Stimulated activated CD8-positive, alpha-beta memory T cell treated with anti-CD3 and anti-CD28 coated beads, Interleukin-4, amount 100 ng/mL, for 24 hours (primary cell): ENCODE data around the gene USP14.
"Not testable (repeated sequence)": the region's sequence is repeated elsewhere in the genome, so short reads cannot be mapped to it uniquely, and the experiment has no call there.

Experiments used
- DNase-seq: peaks from one replicate; pipeline ENCODE4 v3.0.0-alpha.2; 2020; ENCODE audit warnings: low read depth

Gene USP14

DNA sequence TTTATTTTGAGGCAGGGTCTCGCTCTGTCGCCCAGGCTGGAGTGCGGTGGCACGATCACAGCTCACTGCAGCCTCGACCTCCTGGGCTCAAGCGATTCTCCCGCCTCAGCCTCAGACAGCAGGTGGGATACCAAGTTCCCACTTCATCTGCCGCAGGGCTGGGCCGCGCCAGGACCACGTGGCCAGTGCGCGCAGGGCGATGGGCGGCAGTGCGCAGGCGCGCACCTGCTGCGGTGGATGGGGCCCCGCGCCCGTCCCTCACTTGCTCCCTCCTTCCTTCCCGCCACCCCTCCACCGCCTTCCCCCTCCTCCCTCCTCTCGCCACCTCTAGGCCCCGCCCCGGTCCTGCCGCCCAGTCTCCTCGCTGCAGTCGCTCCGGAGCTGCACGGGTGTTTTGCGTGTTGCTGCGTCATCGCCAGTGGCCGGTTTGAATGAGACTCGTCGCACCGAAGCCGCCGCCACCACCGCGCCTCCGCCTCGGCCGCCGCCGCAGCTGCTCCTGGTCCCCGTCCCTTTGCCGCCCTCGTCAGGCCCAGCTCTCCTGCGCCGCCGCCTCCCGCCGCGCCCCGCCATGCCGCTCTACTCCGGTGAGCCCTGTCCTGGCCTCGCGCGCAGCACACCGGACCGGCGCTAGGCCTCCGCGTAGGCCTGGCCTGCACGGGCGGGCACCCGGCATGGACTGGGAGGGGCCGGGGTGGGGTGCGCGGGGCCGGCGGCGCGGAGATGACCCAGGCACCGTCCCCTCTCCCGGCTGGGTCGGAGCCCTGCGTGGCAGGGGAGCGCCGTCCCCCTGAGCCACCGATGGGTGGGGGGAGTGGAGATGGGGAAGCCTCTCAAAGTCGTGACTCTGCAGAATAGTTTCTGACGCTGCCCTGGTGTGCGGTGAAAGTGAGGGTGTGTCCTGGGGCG, at the start of gene USP14:
USP14 (plus strand) TSS at position 430 of the 909 bp plus-strand sequence; CDS start at position 572, 142 bp downstream.
- peak; percentile 97 for DNase-seq

DNA sequence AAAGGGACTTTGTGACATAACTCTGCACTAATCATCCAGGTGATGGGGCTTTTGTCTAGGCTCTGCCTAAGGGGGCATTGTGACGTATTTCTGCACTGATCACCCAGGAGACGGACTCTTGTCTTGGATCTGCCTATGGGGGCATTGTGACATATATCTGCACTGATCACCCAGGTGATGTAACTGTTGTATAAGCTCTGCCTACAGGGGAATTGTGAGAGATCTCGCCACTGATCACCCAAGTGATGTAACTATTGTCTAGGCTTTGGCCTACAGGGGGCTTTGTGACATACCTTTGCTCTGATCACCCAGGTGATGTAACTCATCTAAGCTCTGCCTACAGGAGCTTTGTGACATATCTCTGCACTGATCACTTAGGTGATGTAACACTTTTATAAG, 49.7 kb upstream of the USP14 start:
- DNase-seq: not testable (repeated sequence)

DNA sequence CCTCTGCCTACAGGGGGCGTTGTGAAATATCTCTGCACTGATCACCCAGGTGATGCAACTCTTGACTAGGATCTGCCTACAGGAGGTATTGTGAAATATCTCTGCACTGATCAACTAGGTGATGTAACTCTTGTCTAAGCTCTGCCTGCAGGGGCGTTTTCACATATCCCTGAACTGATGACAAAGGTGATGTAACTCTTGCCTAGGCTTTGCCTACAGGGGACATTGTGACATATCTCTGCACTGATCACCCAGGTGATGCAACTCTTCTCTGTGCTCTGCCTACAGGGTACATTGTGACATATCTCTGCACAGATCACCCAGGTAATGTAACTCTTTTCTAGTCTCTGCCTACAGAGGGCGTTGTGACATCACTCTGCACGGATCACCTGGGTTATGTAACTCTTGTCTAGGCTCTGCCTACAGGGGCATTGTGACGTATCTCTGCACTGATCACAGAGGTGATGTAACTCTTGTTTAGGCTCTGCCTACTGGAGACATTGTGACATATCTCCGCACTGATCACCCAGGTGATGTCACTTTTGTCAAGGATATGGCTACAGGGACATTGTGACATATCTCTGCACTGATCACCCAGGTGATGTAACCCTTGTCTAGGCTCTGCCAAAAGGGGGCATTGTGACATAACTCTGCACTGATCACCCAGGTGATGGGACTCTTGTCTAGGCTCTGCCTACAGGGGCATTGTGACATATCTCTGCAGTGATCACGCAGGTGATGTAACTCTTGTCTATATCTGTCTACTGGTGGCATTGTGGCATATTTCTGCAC, 49.0 kb upstream of the USP14 start:
- DNase-seq: not testable (repeated sequence)

DNA sequence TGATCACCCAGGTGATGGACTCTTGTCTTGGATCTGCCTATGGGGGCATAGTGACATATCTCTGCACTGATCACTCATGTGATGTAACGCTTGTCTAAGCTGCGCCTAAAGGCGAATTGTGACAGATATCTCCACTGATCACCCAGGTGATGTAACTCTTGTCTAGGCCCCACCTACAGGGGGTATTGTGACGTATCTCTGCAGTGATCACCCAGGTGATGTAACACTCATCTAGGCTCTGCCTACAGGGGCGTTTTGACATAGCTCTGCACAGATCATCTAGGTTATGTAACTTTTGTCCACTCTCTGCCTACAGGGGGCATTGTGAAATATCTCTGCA, 48.5 kb upstream of the USP14 start:
- DNase-seq: not testable (repeated sequence)

DNA sequence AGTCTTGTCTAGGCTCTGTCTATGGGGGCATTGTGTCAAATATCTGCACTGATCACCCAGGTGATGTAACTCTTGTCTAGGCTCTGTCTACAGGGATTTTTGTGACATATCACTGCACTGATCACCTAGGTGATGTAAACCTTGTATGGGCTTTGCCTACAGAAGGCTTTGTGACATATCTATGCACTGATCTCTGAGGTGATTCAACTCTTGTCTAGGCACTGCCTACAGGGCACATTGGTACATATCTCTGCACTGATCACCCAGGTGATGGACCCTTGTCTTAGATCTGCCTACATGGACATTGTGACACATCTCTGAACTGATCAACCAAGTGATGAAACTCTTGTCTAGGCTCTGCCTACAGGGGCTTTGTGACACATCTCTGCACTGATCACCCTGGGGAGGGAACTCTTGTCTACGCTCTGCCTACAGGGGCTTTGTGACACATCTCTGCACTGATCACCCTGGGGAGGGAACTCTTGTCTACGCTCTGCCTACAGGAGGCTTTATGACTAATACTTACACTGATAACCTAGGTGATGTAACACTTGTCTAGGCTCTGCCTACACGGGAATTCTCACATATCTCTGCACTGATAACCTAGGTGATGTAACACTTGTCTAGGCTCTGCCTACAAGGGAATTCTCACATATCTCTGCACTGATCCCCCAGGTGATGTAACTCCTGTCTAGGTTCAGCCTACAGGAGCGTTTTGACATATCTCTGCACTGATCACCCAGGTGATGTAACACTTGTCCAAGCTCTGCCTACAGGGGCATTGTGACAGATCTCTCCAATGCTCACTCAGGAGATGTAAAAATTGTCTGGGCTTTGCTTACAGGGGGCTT, 47.8 kb upstream of the USP14 start:
- peak; percentile 19 for DNase-seq

DNA sequence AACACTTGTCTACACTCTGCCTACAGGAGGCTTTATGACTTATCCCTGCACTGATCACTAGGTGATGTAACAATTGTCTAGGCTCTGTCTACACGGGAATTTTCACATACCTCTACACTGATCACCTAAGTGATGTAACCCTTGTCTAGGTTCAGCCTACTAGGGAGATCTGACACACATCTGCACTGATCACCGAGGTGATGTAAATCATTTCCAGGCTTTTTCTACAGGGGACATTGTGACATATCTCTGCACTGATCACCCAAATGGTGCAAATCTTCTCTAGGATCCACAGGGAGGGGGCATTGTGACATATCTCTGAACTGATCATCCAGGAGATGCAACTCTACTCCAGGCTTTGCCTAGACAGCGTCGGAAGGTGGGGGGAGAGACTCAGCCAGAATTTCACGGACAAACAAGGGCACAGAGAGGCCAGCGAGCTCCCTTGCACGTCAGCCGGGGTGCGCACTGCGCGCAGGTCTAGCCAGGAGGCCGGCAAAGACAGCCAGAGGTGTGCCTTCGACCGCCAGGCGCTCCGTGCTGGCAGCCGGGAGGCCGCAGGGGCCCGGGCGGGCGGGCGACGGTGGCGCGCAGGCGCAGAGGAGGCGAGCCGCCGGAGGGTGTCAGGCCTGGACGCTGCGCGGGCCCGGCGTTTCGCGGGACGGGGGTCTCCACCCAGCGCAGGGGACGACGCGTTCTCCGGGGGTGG, 46.9 kb upstream of the USP14 start:
- DNase-seq: peak; percentile 49

DNA sequence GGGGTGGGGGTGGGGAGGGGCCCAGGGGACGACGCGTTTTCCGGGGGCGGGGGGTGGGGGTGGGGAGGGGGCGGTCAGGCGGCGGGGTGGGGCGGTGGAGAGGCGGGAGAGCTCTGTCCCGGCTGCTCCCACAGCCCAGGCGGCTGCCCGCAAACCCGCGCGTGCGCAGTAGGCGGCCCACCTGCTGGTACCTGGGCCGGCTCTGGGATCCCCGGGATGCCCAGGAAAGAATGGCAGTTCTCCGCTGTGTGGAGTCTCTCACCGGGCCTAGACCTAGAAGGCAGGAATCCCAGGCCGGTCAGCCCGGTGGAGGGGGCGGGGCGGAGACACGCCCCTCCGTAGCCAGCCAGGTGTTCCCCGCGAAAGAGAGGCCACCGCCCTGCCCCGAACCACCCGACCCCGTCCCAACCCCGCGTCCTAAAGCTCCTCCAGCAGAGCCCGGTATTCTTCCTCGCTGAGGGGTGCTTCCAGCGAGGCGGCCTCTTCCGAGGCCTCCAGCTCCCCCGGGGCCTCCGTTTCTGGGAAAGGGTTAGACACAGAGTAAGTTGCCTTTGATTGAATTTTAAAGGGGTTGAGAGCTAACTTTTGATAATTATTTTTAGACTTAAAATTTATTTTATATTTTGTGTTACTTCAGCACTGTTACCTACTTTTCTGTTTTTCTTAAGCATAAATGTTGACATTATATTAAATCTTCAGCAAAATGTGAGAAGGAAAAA, 46.2 kb upstream of the USP14 start:
- DNase-seq: not testable (repeated sequence)

DNA sequence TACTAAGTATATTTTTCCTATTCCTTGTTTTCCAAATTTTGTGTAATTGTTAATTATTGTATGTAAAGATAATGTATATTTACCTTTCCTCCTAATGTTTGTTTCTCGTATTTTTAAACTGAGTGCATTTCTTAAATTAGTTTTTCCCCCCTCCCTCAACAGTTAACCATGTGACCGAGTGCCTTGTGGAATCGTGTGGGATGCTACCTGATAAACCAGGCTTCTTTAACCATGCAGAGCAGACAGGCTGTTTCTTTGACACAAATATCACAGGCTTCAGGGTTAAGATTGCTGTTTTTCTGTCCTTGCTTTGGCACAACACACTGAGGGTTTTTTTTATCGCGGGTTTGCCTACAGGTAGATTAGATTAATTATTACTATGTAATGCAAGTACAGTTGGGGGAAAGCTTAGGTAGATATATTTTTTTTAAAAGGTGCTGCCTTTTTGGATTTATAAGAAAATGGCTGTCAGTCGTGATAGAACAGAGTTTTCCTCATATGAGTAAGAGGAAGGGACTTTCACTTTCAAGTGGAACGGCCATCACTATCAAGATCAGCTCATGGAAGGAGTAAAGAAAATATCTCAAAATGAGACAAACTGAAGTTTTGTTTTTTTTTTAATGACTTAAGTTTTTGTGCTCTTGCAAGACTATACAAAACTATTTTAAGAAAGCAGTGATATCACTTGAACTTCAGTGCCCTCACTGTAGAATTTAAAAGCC, 37.7 kb upstream of the USP14 start:
- DNase-seq: not testable (repeated sequence)

DNA sequence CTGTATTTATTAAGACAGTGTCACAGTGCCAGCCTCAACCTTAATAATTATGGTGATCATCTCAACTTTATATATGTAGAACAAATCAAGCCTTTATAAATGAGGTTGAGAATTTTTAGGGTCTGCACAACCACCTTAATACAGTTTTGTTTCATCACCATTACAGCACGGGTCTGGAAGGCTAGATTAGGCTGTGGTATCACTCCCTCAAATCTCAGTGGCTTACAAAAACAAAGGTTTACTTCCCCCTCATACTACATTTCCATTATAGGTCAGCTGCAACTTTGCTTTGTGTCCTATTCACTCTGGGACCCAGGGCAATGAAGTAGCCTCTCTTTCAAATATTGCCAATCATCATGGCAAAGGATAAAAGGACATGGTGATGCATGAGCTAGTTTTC, 23.3 kb upstream of the USP14 start:
- DNase-seq: no peak

DNA sequence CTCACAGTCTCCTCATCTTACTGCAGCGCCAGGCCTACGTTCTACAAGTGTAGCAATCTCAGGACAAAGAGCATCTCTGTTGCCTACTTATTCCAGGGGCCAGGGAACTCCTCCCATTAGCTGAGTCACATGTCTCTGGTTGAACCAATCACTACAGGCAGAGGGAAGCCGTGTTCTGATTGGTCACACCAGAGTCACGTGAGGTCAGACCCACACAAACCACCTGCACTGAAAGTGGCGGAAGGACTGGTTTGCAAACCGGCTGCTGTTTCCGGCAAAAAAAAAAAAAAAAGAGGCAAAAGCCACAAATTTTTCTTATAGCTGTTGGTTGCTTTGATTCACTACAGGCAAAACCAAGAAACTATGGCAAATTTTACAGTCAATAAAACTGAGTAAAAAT, 21.9 kb upstream of the USP14 start:
- peak; percentile 12 for DNase-seq

DNA sequence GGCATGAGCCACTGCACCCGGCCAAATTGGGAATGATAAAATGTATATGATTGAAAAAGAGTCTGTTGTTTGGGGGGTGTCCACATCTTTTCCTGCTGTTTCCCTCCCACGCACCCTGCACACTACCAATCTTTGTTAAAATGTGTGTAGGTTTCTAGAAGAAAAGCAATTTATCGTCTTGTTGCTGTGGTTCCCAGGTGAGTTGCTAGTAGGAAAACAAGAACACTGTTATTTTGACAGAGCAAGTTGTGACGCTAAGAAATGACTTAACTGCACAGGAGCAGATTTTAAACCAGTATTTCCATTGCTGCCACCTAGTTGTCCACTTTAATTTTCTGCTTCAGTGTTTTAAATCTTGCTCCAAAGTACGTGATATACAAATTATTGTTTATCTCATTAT, 21.0 kb upstream of the USP14 start:
- DNase-seq: no peak

DNA sequence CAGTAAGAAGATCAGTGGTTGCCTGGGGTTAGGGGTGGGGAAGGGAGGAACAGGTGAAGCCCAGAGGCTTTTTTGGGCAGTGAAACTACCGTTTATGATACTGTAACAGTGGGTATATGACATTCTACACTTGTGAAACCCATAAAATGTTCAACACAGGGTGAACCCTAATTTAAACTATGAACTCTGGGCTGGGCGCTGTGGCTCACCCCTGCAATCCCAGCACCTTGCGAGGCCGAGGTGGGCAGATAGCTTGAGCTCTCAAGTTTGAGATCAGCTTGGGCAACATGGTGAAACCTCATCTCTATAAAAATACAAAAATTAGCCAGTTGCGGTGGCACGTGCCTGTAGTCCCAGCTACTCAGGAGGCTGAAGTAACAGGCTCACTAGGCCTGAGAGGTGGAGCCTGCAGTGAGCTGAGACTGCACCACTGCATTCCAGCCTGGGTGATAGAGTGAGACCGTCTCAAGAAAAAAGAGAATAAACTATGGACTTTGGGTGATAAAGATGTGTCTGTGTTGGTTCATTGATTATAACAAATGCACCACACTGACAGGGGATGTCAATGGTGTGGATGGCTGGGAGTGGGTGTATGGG, 17.6 kb upstream of the USP14 start:
- DNase-seq: no peak

DNA sequence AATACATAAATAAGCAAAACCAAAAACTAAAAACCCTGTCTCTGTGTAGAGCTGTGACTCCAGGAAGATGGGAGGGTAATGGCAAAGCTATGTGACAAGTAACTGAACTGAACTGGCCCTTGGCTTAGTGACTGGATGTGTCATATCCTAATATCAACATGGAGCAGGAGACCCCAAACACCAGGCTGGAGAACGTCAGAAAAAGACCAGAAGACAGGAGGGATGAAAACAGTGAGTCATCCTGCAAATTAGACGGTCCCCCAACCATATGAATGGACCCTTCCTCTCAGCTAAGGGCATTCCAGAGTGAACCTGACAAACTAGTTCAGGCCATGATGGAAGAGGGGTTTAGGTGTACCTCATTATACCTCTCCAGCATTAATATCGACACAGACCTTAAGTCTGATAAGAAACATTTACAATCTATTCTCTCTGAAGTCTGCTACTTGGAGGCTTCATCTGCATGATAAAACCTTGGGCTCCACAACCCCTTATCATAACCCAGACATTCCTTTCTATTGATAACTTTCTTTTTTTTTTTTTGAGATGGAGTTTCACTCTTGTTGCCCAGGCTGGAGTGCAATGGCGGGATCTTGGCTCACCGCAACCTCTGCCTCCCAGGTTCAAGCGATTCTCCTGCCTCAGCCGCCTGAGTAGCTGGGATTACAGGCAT, 15.6 kb upstream of the USP14 start:
- DNase-seq: not testable (repeated sequence)

DNA sequence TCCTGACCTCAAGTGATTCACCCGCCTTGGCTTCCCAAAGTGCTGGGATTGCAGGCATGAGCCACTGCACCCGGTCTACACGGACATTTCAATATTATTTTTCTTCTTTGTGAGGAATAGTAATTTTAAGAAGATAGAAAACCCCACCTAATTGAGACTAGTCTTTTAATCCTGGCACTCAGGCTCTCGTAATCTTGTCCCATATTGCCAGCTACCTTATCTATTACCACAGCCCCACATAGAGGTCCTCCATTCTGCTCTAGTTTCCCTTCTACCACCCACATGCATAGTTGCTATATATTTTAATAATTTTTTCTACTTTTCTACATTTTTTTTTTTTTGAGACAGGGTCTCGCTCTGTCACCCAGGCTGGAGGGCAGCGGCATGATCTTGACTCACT, 9.5 kb upstream of the USP14 start:
- DNase-seq: no peak

DNA sequence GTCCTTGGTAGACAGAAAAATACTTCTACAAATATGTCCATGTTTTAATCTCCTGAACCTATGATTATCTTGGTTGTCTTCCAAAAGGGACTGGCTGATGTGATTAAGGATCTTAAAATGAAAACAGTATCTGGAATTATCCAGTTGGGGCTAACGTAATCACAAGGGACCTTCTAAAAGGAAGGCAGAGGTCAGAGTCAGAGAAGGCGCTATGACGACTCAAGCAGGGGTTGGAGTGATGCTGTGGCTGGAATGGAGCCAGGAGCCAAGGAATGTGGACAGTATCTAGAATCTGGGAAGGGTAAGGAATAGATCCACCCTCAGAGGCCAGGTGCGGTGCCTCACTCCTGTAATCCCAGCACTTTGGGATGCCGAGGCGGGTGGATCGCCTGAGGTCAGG, 4.2 kb upstream of the USP14 start:
- no peak for DNase-seq

DNA sequence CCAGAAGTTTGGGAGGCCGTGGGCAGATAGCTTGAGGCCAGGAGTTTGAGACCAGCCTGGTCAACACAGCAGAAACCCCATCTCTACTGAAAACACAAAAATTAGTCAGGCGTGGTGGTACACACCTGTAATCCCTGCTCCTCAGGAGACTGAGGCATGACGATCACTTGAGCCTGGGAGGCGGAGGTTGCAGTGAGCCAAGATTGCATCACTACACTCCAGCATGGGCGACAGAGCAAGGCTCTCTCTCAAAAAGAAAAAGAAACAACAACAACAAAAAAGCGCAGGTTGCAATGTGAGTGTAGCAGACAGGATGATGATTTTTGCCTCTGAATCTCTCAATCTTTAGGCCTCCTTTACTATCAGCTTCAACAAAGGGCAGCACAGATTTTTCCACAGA, 2.7 kb upstream of the USP14 start:
- DNase-seq: no peak

DNA sequence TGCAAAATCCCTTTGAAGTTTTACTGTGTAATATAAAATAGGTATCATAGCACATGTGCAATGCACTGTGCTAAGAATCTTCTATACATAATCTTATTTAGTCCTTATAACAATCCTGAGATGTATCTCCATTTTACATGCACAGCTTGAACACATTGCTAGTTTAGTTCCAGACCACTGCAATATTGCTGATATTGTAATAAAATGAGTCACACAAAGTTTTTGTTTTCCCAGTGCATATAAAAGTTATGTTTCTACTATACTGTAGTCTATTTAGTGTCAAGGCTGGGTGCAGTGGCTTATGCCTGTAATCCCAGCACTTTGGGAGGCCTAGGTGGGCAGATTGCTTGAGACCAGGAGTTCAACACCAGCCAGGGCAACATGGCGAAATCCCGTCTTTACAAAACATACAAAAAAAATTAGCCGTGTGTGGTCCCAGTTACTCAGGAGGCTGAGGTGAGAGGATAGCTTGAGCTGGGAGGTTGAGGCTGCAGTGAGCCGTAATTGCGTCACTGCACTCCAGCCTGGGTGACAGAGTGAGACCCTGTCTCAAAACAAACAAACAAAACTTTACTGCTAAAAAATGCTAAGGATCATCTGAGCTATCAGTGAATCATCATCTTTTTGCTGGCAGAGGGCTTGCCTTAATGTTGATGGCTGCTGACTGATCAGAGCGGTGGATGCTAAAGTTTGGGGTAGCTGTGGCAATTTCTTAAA, 1.7 kb upstream of the USP14 start:
- no peak for DNase-seq

DNA sequence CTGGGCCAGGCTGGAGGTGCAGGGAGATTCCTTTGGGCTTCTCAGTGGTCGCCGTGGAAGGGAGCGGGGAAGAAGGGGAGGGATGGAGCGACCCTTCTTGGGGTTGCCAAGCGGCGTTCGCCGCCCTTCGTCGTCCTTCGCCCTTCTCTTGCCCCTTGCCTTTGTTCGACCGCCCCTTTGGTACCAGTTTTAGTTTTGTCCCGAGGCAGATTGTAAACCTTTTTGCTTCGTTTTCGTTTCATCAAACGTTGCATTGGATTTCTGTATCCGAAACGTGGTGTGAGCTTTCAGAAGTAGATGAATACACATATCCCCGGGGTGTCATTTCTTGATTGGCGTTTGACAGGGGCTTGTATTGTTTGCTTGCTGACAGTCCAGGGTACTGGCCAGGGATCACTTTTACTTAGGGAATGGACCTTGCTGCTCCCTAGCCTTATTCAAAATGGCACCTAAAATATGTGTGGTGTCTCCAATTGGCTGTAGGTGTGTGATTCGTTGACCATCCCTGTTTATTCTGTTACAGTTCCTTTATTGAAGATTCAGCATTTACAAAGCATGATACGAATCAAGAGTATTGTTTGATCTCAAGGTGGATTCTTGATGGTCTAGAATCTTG, 788 bp downstream of the USP14 start:
- no peak for DNase-seq
